Endometrium (tissue), 2 donors: Measurements from ENCODE around the gene DACT1.

Source experiments
- FAIRE-seq: peaks from 2 replicates; lab custom pipeline; 2012; peaks lifted over from hg19 to GRCh38; lab: Jason Lieb, UNC
- donor health status: control.
- donor health status: control.

DACT1 gene

GRCh38 chr14:58668848-58669480 lies 31.2 kb downstream of the DACT1 start:
- FAIRE-seq = no peak

DNA sequence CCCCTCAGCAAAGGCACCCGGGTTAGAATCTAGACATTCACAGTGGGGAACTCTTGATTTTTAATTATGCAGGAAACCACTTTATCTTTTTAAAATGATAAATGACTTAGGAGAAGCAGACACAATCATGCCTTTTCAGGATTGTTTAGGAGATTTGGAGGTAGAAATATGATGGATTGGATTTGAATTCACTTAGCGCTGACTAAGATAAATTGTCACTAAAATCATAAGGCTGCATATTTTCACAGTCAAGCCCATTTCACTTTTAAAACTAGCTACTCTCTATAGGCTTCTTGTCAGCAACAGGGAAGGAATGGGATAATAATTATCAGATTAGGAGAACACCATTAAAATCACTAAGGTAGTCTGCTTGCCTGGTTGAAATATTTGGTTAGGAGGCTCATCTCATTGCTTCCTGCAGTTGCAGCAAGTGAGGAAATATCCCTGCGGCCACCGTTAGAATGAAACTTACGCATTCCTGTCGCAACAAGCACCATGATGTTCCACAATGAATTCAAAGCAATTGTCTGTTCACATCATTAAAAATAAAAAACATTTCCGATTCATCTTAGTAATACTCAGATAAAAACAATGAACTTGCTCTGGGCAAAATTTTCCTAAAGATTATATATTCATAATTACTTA lies 31.9 kb downstream of the DACT1 start:
- FAIRE-seq = no peak

DNA sequence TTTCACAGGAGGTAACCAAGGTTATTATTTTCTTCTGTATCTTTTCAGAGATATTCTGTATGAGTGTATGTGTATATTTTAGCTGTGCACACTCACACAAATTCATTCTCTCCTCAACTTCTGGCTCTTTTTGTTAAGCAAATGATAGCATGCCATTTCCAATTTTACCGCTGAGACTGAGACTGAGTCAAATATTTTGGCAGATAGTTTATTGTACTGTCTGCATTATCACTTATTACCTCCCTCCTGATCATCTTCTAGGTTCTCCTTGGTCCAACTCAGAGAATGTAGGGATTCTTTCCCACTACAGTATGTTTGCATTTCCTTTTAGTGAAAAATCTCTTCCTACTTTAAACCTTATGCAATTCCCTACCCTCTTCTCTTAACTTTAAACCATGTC lies 33.3 kb downstream of the DACT1 start:
- no peak for FAIRE-seq

- FAIRE-seq = no peak
These were observed 33.7 kb downstream of the DACT1 start for GRCh38 chr14:58671436-58671835.

DNA sequence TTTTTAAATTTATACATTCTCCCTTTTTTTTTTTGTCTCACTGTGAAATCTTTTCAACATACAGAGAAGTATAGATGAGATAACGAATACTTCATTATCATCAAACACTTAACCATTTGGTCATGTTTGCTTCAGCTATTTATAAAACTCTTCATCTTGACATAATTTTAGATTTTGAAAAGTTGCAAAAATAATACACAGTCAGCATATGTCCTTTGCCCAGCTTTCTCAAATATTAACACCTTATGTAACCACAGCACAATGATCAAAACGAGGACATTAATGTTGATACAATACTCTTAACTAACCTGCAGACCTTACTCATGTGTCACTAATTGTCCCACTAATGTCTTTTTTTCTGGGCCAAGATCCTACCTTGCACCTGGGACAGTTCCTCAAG lies 36.0 kb downstream of the DACT1 start:
- FAIRE-seq = no peak

GRCh38 chr14:58677001-58677400 lies 39.2 kb downstream of the DACT1 start:
- no peak for FAIRE-seq

- FAIRE-seq = no peak
These were observed 39.8 kb downstream of the DACT1 start for GRCh38 chr14:58677517-58677916.

GRCh38 chr14:58677996-58678395 lies 40.2 kb downstream of the DACT1 start:
- no peak for FAIRE-seq

- FAIRE-seq = no peak
These were observed 42.9 kb downstream of the DACT1 start for GRCh38 chr14:58680698-58681097.

DNA sequence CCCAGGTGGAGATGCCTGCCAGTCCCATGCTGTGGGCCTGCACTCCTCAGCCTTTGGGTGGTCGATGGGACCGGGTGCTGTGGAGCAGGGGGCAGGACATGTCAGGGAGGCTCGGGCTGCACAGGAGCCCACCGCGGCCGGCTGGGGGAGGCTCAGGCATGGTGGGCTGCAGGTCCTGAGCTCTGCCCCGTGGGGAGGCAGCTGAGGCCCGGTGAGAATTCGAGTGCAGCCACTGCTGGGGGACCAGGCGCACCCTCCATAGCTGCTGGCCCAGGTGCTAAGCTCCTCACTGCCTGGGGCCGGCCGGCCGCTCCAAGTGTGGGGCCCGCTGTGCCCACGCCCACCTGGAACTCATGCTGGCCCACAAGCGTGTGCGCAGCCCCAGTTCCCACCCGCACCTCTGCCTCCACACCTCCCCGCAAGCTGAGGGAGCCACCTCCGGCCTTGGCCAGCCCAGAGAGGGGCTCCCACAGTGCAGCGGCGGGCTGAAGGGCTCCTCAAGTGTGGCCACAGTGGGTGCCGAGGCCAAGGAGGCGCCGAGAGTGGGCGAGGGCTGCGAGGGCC lies 49.6 kb downstream of the DACT1 start:
- FAIRE-seq = no peak

DNA sequence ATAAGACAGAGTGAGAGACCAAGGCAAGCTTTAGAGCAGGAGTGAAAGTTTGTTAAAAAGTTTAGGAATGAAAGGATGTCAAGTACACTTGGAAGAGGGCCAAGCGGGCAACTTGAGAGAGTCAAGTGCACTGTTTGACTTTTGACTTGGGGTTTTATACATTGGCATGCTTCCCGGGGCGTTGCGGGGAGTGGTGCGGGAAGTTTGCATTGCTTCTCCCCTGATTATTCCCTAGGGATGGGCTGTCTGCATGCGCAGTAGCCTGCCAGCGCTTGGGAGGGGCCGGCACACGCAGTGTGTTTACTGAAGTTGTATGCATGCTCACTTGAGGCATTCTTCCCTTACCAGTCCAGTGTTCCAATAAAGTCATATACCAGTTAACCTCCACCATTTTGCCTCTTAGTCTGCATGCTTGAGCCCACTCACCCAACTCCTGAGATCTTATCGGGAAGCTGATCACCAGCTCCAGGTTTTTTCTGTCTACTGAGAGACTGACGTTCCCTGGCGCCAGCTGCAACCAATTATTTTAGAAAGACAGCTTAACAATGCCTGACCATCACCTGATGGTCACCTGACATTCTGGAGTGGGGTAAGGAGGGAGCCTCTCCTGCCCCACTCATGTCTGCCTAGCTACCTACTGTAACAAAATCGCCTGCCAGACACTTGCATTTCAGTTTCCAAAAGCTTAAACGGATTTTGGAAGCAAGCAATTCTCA lies 53.2 kb downstream of the DACT1 start:
- FAIRE-seq = no peak

DNA sequence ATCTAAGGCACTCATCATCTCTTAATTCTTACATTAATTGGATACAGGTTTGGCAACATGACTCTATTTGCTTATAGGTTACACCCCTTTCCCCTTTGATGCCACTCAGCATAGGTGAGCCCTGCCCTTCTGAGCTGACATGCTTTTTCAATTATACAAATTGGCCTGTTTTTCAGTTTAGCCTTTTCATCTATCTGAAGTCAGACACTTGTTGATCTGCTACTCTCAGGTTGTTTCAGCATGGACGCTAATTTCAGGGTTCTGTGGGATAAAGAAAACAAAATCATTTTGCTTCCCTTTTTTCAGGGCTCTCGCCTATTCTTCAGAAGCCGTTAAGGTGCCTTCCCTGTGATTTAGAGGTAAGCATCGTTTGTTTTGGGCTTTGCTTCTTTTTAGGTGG lies 55.3 kb downstream of the DACT1 start:
- FAIRE-seq = no peak

DNA sequence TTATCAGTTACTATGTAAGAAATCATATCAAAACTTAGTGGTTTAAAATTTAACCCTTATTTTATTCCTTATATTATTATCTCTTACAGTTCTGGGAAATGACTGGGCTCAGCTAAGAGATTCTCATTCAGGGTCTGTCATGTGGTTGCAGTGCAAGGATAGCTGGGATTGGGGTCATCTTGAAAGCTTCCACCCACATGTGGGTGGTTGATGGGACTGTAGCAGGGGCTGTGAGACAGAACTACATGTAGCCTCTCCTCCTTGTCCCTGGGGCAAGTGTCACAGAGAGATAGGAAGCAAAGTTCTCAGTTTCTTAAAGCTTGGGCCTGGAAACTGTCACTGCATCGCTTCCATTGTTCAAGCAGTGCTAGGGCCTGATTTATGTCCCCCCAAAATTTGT lies 57.8 kb downstream of the DACT1 start:
- no peak for FAIRE-seq

- no peak for FAIRE-seq
These were observed 59.6 kb downstream of the DACT1 start for GRCh38 chr14:58697266-58697929.
